GM12864 (cell line): Measurements from ENCODE around the gene TMEM135.

ENCODE experiments used
- DNase-seq: peaks from one replicate; pipeline ENCODE4 v3.0.0-alpha.2; 2011; ENCODE audit warnings: low read depth
- H3K4me3 ChIP-seq: 2 replicates; pipeline ENCODE4 v1.5.1; 2011; ENCODE audit warnings: mild to moderate bottlenecking, low read depth, low read length, control low read depth
- CTCF ChIP-seq: IDR thresholded peaks from 2 replicates; pipeline ENCODE4 v1.5.1; 2011; ENCODE audit warnings: low read depth, mild to moderate bottlenecking, moderate library complexity, low read length, control low read depth, inconsistent platforms; ENCODE audit errors: missing control alignments

TMEM135 gene

GRCh38 chr11:87295237-87295636 lies 257.5 kb downstream of the TMEM135 start:
- DNase-seq = no peak
- H3K4me3 ChIP-seq = no peak overlapping the region
- TF ChIP-seq CTCF = no peak

GRCh38 chr11:87296627-87297026 lies 258.9 kb downstream of the TMEM135 start:
- H3K4me3 ChIP-seq = no peak overlapping the region
- TF ChIP-seq CTCF = no peak
- DNase-seq = no peak

- DNase-seq = no peak
- no peak for TF ChIP-seq CTCF
Observed at GRCh38 chr11:87298155-87298554, 260.4 kb downstream of the TMEM135 start.

GRCh38 chr11:87299041-87299481 lies 261.3 kb downstream of the TMEM135 start:
- no peak for TF ChIP-seq CTCF
- H3K4me3 ChIP-seq = no peak overlapping the region
- no peak for DNase-seq

More at GRCh38 chr11:87298155-87298554, 260.4 kb downstream of the TMEM135 start:
- H3K4me3 ChIP-seq = no peak overlapping the region

- H3K4me3 ChIP-seq = no peak overlapping the region
- DNase-seq = no peak
- TF ChIP-seq CTCF = no peak
Observed at GRCh38 chr11:87300640-87301380, 263.1 kb downstream of the TMEM135 start.

GRCh38 chr11:87301785-87302540 lies 264.2 kb downstream of the TMEM135 start:
- H3K4me3 ChIP-seq = no peak overlapping the region
- no peak for DNase-seq
- TF ChIP-seq CTCF = no peak
